GM23338 (cell line): ENCODE data around the gene APBA2. TPM values are rescaled to one million over a fixed set of nuclear protein-coding genes. Genes with fewer than 3 reads are reported as not detected.

Experiments
- ATAC-seq: fragments of 200-7000 bp; cut with Tn5 transposase; 3 replicates; pipeline ENCODE4 v1.9.1; 2020
- DNase-seq: peaks from one replicate; pipeline ENCODE4 v3.0.0-alpha.2; 2015; ENCODE audit warnings: low spot score
- H2AFZ ChIP-seq: fragments of 200-600 bp; sonication (generic); 2 replicates; pipeline ENCODE4 v1.8.0; 2016; ENCODE audit warnings: antibody characterized with exemption, mild to moderate bottlenecking, moderate library complexity
- H3F3A ChIP-seq: fragments of 200-600 bp; sonication (generic); replicated peaks from 2 replicates; pipeline ENCODE4 v1.8.0; 2017; ENCODE audit warnings: antibody characterized with exemption, mixed run types, low read depth
- H3K27ac ChIP-seq: fragments of 200-600 bp; sonication (generic); 2 replicates; pipeline ENCODE4 v1.6.1; 2016; ENCODE audit warnings: low read depth
- H3K27me3 ChIP-seq: fragments of 200-600 bp; sonication (generic); 2 replicates; pipeline ENCODE4 v1.8.0; 2016; ENCODE audit warnings: mild to moderate bottlenecking, mixed run types, moderate library complexity; ENCODE audit not compliant: insufficient read depth
- H3K36me3 ChIP-seq: fragments of 200-600 bp; sonication (generic); 2 replicates; pipeline ENCODE4 v1.8.0; 2016; ENCODE audit warnings: mild to moderate bottlenecking; ENCODE audit not compliant: insufficient read depth
- H3K4me1 ChIP-seq: fragments of 200-600 bp; sonication (generic); 2 replicates; pipeline ENCODE4 v1.8.0; 2016; ENCODE audit warnings: mild to moderate bottlenecking, moderate library complexity; ENCODE audit not compliant: insufficient read depth
- H3K4me2 ChIP-seq: fragments of 200-600 bp; sonication (generic); 2 replicates; pipeline ENCODE4 v1.7.1; 2017; ENCODE audit warnings: mixed run types
- H3K4me3 ChIP-seq: fragments of 200-600 bp; sonication (generic); 2 replicates; pipeline ENCODE4 v1.6.1; 2016; ENCODE audit warnings: mixed run types
- H3K79me2 ChIP-seq: fragments of 200-600 bp; sonication (generic); replicated peaks from 2 replicates; pipeline ENCODE4 v1.8.0; 2017; ENCODE audit warnings: mild to moderate bottlenecking; ENCODE audit not compliant: insufficient read depth
- H3K9me2 ChIP-seq: fragments of 200-600 bp; sonication (generic); 2 replicates; pipeline ENCODE4 v1.8.0; 2017; ENCODE audit not compliant: insufficient read depth
- H4K20me1 ChIP-seq: fragments of 200-600 bp; sonication (generic); replicated peaks from 2 replicates; pipeline ENCODE4 v1.8.0; 2017; ENCODE audit warnings: mild to moderate bottlenecking; ENCODE audit not compliant: insufficient read depth
- H3K27ac Mint-ChIP-seq: 2 replicates; pipeline ENCODE4 v1.8.0; 2020; ENCODE audit warnings: inconsistent platforms, mild to moderate bottlenecking, moderate library complexity, mixed read lengths
- H3K27me3 Mint-ChIP-seq: 3 replicates; pipeline ENCODE4 v1.8.0; 2022; ENCODE audit warnings: low read depth, mild to moderate bottlenecking, moderate library complexity, mixed read lengths, inconsistent platforms; ENCODE audit not compliant: insufficient read depth, poor library complexity
- H3K36me3 Mint-ChIP-seq: 3 replicates; pipeline ENCODE4 v1.8.0; 2021; ENCODE audit warnings: low read depth, mild to moderate bottlenecking, inconsistent platforms, moderate library complexity, mixed read lengths
- H3K4me1 Mint-ChIP-seq: 3 replicates; pipeline ENCODE4 v1.8.0; 2020; ENCODE audit warnings: mild to moderate bottlenecking, inconsistent platforms, mixed read lengths
- H3K4me3 Mint-ChIP-seq: 3 replicates; pipeline ENCODE4 v1.8.0; 2021; ENCODE audit warnings: moderate library complexity, mild to moderate bottlenecking, inconsistent platforms, mixed read lengths
- H3K9me3 Mint-ChIP-seq: 3 replicates; pipeline ENCODE4 v1.8.0; 2020; ENCODE audit warnings: moderate library complexity, mild to moderate bottlenecking, inconsistent platforms, mixed read lengths
- CTCF ChIP-seq, 2 experiments: fragments of 200-600 bp in 1 of 2; sonication (generic) in 1 of 2; conservative IDR thresholded peaks; 2 replicates each; pipeline versions ENCODE4 v1.5.1 to v1.6.1; 2016 to 2017; ENCODE audit warnings: antibody characterized with exemption in 2 of 2, low read depth in 2 of 2, mild to moderate bottlenecking in 2 of 2, moderate library complexity in 1 of 2
- JUNB ChIP-seq: IDR thresholded peaks from one replicate; pipeline ENCODE4 v1.6.1; 2016; ENCODE audit warnings: antibody characterized with exemption; ENCODE audit not compliant: unreplicated experiment
- NANOG ChIP-seq: IDR thresholded peaks from 2 replicates; pipeline ENCODE4 v1.6.1; 2016; ENCODE audit warnings: antibody characterized with exemption, borderline replicate concordance
- REST ChIP-seq: IDR thresholded peaks from one replicate; pipeline ENCODE4 v1.6.1; 2018; ENCODE audit warnings: antibody characterized with exemption; ENCODE audit not compliant: unreplicated experiment
- ZNF114 ChIP-seq: fragments of 250-450 bp; sonication (Bioruptor Pico); IDR thresholded peaks from 2 replicates; pipeline ENCODE4 v1.5.0; 2020; ENCODE audit warnings: mild to moderate bottlenecking, moderate library complexity
- ZNF331 ChIP-seq: fragments of 250-450 bp; sonication (Bioruptor Pico); IDR thresholded peaks from 2 replicates; pipeline ENCODE4 v1.5.0; 2020; ENCODE audit warnings: low read depth, mild to moderate bottlenecking, moderate library complexity
- ZNF462 ChIP-seq: fragments of 250-450 bp; sonication (Bioruptor Pico); IDR thresholded peaks from 2 replicates; pipeline ENCODE4 v1.5.0; 2020; ENCODE audit warnings: mild to moderate bottlenecking, moderate library complexity
- polyA plus RNA-seq: library from polyadenylated mRNA; unstranded; fragments of >200 nt; fragmentation: Nextera tagmentation; extraction: Ambion mirVana; gene quantifications from 2 replicates; pipeline ENCODE4 v1.2.1, GENCODE V29; 2016
- total RNA-seq: library from RNA; depleted of rRNA; stranded (reverse); fragments of >200 nt; shearing (Covaris generic); gene quantifications from 2 replicates; pipeline ENCODE4 v1.2.3, GENCODE V29; 2014

Gene APBA2
- total and polyA plus RNA-seq, 2 experiments from 2014 or later = 5.9 to 24.7 TPM

- TF ChIP-seq ZNF462 (no peak), ZNF114 (CRISPR knock-in tag) (no peak), CTCF (conservative IDR thresholded peaks at IDR 0.05; ENCODE audit: low read depth in 2 of 2) (no peak), ZNF331 (CRISPR knock-in tag) (no peak)
Observed at GRCh38 chr15:29074045-29074444, 188.3 kb downstream of the APBA2 start (continued).

- peaks cover 6% of the 10 kb centered on the region; the same call in 1 of the 2 replicates for H3K9me2 ChIP-seq
- H3K36me3 Mint-ChIP-seq = no peaks in the 10 kb centered on the region; the same call in 2 of the 3 replicates
- H3K79me2 ChIP-seq = no peaks in the 10 kb centered on the region
- no peak overlapping the region for H3K4me2 ChIP-seq
- H3K9me3 Mint-ChIP-seq = no peaks in the 10 kb centered on the region; the same call in 2 of the 3 replicates
- no peaks in the 10 kb centered on the region for H3K36me3 ChIP-seq
- H2AFZ ChIP-seq = no peak overlapping the region
- H3K4me3 ChIP-seq = no peak overlapping the region
- no peak overlapping the region for H3K27ac Mint-ChIP-seq
- no peaks in the 10 kb centered on the region for H3K27me3 ChIP-seq
- H3K4me1 ChIP-seq = no peaks in the 10 kb centered on the region
- DNase-seq = no peak
- no peaks in the 10 kb centered on the region for H3F3A ChIP-seq
- H3K4me3 Mint-ChIP-seq = no peak overlapping the region
- peaks cover 9% of the 10 kb centered on the region; the same call in 2 of the 3 replicates for H3K4me1 Mint-ChIP-seq
- H3K27me3 Mint-ChIP-seq = peaks cover 3% of the 10 kb centered on the region
- no peak for ATAC-seq
- H3K27ac ChIP-seq = no peak overlapping the region
- H4K20me1 ChIP-seq = no peaks in the 10 kb centered on the region
- TF ChIP-seq REST (no peak), NANOG (no peak), JUNB (no peak)
Observed at GRCh38 chr15:29078541-29078940, 192.8 kb downstream of the APBA2 start.
